ENCODE measurements around the gene HCK.
"Not testable (repeated sequence)": the region's sequence is repeated elsewhere in the genome, so short reads cannot be mapped to it uniquely, and the experiment has no call there.

Gene HCK

DNA sequence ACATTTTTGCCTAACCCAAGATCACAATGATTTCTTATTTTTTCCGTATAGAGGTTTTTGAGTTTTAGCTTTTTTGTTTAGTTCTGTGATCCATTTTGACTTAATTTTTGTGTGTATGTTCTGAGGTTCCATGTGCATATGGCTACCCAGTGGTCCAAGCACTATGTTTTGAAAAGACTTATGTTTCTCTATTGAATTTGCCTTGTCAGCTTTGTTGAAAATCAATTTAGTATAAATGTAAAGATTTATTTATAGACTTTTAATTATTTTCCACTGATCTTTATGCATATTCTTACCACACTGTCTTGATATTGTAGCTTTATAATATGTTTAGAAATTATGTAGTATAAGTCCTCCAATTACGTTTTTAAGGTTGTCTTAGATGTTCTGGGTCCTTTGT, 67.7 kb downstream of the HCK start:
- in situ Hi-C loops (cut with HindIII; ENCODE audit: low sequenced_read_pairs): no loop called here
- no peak for DNase-seq (ENCODE audit: low read depth)
- TF ChIP-seq, protein P1, sequence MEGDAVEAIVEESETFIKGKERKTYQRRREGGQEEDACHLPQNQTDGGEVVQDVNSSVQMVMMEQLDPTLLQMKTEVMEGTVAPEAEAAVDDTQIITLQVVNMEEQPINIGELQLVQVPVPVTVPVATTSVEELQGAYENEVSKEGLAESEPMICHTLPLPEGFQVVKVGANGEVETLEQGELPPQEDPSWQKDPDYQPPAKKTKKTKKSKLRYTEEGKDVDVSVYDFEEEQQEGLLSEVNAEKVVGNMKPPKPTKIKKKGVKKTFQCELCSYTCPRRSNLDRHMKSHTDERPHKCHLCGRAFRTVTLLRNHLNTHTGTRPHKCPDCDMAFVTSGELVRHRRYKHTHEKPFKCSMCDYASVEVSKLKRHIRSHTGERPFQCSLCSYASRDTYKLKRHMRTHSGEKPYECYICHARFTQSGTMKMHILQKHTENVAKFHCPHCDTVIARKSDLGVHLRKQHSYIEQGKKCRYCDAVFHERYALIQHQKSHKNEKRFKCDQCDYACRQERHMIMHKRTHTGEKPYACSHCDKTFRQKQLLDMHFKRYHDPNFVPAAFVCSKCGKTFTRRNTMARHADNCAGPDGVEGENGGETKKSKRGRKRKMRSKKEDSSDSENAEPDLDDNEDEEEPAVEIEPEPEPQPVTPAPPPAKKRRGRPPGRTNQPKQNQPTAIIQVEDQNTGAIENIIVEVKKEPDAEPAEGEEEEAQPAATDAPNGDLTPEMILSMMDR (IDR thresholded peaks at IDR 0.05; ENCODE audit: low read depth, low read length, missing control alignments): no peak
- no peak overlapping the region for H3K4me3 ChIP-seq (ENCODE audit: low read depth, low read length)

DNA sequence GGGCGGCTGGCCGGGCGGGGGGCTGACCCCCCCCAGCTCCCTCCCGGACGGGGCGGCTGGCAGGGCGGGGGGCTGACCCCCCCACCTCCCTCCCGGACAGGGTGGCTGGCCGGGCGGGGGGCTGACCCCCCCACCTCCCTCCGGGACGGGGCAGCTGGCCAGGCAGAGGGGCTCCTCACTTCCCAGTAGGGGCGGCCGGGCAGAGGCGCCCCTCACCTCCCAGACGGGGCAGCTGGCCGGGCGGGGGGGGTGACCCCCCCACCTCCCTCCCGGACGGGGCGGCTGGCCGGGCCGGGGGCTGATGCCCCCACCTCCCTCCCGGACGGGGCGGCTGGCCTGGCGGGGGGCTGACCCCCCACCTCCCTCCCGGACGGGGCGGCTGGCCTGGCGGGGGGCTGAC, 69.9 kb downstream of the HCK start:
- in situ Hi-C loops (cut with HindIII; ENCODE audit: low sequenced_read_pairs); DNase-seq (ENCODE audit: low read depth); H3K4me3 ChIP-seq (ENCODE audit: low read depth, low read length): not testable (repeated sequence)

DNA sequence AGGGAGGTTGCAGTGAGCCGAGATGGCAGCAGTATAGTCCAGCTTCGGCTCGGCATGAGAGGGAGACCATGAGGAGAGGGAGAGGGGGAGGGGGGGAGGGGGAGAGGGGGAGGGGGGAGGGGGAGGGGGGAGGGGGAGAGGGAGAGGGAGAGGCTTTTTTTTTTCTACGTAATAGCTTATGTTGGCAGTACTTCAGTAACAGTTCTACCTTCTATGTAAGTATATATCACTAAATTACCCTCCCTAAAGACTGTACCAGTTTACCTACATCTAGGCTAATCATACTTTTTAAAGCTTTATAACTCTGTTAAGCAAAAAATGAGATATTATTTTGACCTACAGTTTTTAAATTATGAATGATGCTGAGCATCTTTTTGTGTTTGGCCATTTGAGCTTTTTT, 71.0 kb downstream of the HCK start:
- DNase-seq (ENCODE audit: low read depth): no peak
- no peak overlapping the region for H3K4me3 ChIP-seq (ENCODE audit: low read depth, low read length)
- TF ChIP-seq, protein P1 (IDR thresholded peaks at IDR 0.05; ENCODE audit: low read depth, low read length, missing control alignments): no peak
- in situ Hi-C loops (cut with HindIII; ENCODE audit: low sequenced_read_pairs): no loop called here

DNA sequence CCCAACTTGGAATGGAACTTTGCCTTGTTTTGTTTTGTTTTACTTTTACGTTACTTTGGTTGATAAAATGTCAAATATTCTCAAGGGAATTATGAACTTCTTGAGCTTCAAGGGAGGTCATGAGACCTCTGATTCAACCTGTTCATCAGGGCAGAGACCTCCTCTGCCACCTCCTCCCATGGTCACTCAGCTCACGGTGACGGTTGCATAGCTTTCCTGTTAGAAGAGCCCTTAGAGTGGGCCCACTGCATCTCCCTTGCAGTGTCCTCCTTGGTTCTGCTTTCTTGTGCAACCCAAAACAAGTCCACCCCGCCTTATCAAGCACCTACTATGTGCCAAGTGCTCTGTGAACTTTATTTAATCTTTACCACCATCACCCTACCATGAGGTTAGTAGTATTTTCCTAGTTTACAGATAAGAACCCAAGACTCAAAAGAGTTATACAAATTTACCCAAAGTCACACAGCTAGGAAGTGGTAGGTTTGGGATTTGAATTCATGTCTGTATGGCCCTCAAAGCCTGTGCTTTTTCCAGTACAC, 72.9 kb downstream of the HCK start:
- DNase-seq (ENCODE audit: low read depth): no peak
- TF ChIP-seq, protein P1 (IDR thresholded peaks at IDR 0.05; ENCODE audit: low read depth, low read length, missing control alignments): no peak
- in situ Hi-C loops (cut with HindIII; ENCODE audit: low sequenced_read_pairs): no loop called here
- H3K4me3 ChIP-seq (ENCODE audit: low read depth, low read length): no peak overlapping the region

DNA sequence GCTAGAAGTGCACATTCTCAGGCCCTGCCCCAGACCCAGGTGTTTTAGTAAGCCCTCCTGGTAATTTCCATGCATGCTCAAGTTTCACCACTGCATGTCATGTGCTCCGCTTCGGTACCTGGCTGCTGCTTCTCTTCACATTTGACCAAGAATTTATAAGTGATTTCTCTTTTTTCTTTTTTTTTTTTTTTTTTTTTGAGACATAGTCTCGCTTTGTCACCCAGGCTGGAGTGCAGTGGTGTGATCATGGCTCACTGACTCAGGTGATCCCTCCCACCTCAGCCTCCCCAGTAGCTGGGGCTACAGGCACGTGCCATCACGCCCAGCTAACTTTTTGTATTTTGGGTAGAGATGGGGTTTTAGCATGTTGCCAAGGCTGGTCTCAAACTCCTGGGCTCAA, 73.5 kb downstream of the HCK start:
- DNase-seq (ENCODE audit: low read depth): no peak
- in situ Hi-C loops (cut with HindIII; ENCODE audit: low sequenced_read_pairs): no loop called here
- TF ChIP-seq, protein P1 (IDR thresholded peaks at IDR 0.05; ENCODE audit: low read depth, low read length, missing control alignments): no peak
- H3K4me3 ChIP-seq (ENCODE audit: low read depth, low read length): no peak overlapping the region

DNA sequence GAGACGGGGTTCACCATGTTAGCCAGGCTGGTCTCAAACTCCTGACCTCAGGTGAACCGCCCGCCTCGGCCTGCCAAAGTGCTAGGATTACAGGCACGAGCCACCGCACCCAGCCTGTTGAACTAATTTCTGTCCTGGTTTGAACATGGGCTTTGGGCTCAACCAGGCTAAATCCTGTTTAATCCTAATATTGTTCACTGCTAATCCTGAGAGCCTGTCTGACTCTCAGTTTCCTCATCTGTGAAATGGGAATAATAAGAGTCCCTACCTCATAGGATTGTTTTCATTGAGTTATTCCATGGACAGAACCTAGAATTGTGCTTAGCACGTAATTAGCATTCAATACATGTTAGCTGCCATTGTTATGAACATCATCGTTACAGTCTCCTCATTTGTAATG, 74.9 kb downstream of the HCK start:
- in situ Hi-C loops (cut with HindIII; ENCODE audit: low sequenced_read_pairs): no loop called here
- no peak overlapping the region for H3K4me3 ChIP-seq (ENCODE audit: low read depth, low read length)
- no peak for DNase-seq (ENCODE audit: low read depth)
- TF ChIP-seq, protein P1 (IDR thresholded peaks at IDR 0.05; ENCODE audit: low read depth, low read length, missing control alignments): no peak

DNA sequence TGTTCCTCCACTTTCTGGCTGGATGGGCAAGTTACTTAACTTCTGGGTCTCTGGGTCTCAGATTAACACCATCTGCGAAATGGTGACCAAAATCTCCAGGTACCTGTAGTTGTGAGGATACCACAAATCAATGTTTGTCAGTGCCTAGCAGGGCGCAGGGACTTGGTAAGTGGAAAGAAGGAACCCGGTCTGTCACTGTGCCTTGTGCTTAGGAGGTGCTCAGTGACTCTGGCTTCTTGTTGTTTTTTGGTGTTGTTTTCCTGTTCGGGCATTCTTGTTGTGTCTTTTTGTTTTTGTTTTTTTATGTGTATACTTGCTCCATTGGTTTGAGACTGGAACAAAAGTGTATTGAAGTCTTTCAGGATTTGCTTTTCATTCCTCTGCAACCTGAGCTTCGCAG, 75.3 kb downstream of the HCK start:
- TF ChIP-seq, protein P1 (IDR thresholded peaks at IDR 0.05; ENCODE audit: low read depth, low read length, missing control alignments): no peak
- in situ Hi-C loops (cut with HindIII; ENCODE audit: low sequenced_read_pairs): no loop called here
- no peak overlapping the region for H3K4me3 ChIP-seq (ENCODE audit: low read depth, low read length)
- DNase-seq (ENCODE audit: low read depth): no peak

Measured in astrocyte of the cerebellum (primary cell).